ENCODE data around the gene TNRC6A.
"Not testable (repeated sequence)": the region's sequence is repeated elsewhere in the genome, so short reads cannot be mapped to it uniquely, and the experiment has no call there.

Gene TNRC6A

GRCh38 chr16:24749310-24749709, 19.9 kb downstream of the TNRC6A start:
- ChIA-PET POLR2A (interaction anchor here (0.5 kb wide), 1 partner anchor 47 kb away, joined by 3 read pairs; no protein-coding TSS in a partner anchor), CTCF (interaction anchor here (0.8 to 1.9 kb wide), 2 partner anchors 10 to 15 kb away, joined by 3 to 6 read pairs; no protein-coding TSS in a partner anchor)
- DNase-seq (ENCODE audit: extremely low spot score), result no peak
- TF ChIP-seq CTCF (IDR thresholded peaks at IDR 0.05; ENCODE audit: control extremely low read depth, extremely low read depth, low read depth, missing control alignments), result no peak

DNA sequence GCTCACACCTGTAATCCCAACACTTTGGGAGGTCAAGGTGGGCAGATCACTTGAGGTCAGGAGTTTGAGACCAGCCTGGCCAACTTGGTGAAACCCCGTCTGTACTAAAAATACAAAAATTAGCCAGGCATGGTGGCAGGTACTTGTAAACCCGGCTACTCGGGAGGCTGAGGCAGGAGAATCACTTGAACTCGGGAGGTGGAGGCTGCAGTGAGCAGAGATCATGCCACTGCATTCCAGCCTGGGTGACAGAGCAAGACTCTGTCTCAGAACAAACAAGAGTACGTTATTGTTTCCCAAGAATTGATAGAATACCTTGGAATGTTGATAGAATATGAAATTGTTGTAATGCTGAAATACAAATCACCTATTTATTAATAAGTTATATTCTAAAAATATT, 20.4 kb downstream of the TNRC6A start:
- ChIA-PET CTCF (interaction anchor here (0.6 to 1.9 kb wide), 4 partner anchors 8 to 17 kb away, joined by 3 to 6 read pairs (median 4); no protein-coding TSS in a partner anchor), POLR2A (interaction anchor here (0.5 kb wide), 1 partner anchor 48 kb away, joined by 3 read pairs; no protein-coding TSS in a partner anchor)
- DNase-seq (ENCODE audit: extremely low spot score), result not testable (repeated sequence)

GRCh38 chr16:24753000-24753399, 23.5 kb downstream of the TNRC6A start:
- POLR2A ChIA-PET, result no interaction called here
- no peak for DNase-seq (ENCODE audit: extremely low spot score)
- CTCF ChIA-PET, result interaction anchor here (0.9 to 1.2 kb wide), 2 partner anchors 8 to 21 kb away, joined by 3 read pairs; no protein-coding TSS in a partner anchor
- TF ChIP-seq CTCF (IDR thresholded peaks at IDR 0.05; ENCODE audit: control extremely low read depth, extremely low read depth, low read depth, missing control alignments), result no peak

DNA sequence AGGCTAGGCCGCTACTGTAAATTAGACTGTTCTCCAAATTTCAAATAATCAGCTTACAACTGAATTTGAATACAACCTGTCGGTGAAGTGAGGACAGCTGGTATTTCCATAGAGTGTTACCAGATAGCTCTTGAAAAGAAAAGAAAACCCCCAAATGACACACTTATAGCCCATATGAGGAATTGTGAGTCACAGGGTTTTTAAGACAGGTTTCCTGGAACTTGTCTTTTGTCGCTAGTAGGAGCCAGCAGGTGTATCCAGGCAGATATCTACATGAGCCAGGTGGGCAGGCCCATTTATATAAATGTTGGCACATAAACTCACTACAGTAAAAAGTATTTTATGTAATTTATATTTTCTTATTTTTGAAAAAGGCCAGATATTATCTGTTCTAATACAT, 24.0 kb downstream of the TNRC6A start:
- ChIA-PET POLR2A (no interaction called here), CTCF (interaction anchor here (0.9 to 1.2 kb wide), 2 partner anchors 8 to 21 kb away, joined by 3 read pairs; no protein-coding TSS in a partner anchor)
- no peak for DNase-seq (ENCODE audit: extremely low spot score)
- no peak for TF ChIP-seq CTCF (IDR thresholded peaks at IDR 0.05; ENCODE audit: control extremely low read depth, extremely low read depth, low read depth, missing control alignments)

DNA sequence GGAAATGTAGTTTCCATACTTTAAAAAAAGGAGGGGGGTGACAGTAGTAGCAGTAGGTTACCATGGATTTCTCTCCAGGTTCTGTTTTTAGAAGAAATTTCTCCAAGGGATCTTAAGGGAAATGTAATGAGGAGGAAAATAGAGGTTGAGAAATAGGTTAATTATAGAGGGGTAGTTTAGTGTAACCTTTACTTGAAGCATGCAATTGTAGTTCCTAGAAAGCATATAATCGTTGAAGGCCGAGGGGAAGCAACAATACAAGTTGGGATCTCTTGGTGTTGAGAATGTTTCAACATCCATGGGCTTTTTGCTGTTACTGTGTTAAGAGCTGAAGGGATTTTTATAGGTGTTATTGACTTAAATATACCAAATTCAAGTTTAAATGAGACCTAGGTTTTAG, 25.1 kb downstream of the TNRC6A start:
- no peak for TF ChIP-seq CTCF (IDR thresholded peaks at IDR 0.05; ENCODE audit: control extremely low read depth, extremely low read depth, low read depth, missing control alignments)
- ChIA-PET POLR2A (no interaction called here), CTCF (interaction anchor here (1.0 to 1.8 kb wide), 3 partner anchors 9 to 237 kb away, joined by 3 to 11 read pairs (median 3); no protein-coding TSS in a partner anchor)
- no peak for DNase-seq (ENCODE audit: extremely low spot score)

DNA sequence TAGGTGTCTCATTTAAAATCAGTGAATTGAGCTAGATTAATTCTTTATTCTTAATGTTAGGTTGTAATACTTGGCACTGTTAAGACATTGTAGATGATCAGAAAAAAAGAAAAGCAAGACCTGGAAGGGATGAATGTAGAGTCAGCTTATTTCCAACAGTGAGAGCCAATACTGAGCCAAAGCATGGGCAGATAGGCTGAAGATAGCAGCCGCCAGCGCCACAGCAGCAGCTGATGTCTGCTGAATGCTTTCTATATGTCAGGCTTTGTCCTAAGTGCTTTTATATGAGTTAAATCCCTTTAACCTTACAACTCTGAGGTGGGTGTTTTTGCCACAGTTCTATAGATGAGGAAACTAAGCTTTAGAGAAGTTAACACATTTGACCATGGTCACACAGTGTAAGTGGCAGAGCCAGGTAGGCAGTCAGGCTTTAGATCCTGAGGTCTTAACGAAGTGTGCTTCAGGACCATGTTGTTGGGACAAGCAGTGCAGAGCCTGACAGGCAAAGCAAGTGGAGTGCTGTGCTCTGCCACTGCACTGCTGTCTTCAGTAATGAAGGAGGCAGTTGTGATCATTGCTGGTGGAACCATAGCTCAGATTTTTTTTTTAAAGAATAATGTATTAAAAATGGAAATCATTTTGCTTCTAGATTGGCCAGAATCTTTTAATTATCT, 25.9 kb downstream of the TNRC6A start:
- no peak for DNase-seq (ENCODE audit: extremely low spot score)
- CTCF ChIA-PET, result interaction anchor here (1.0 to 1.8 kb wide), 4 partner anchors 10 to 238 kb away, joined by 3 to 11 read pairs (median 3); no protein-coding TSS in a partner anchor
- TF ChIP-seq CTCF (IDR thresholded peaks at IDR 0.05; ENCODE audit: control extremely low read depth, extremely low read depth, low read depth, missing control alignments), result no peak
- POLR2A ChIA-PET, result no interaction called here

GRCh38 chr16:24758373-24758772, 28.9 kb downstream of the TNRC6A start:
- no peak for TF ChIP-seq CTCF (IDR thresholded peaks at IDR 0.05; ENCODE audit: control extremely low read depth, extremely low read depth, low read depth, missing control alignments)
- DNase-seq (ENCODE audit: extremely low spot score), result no peak
- CTCF ChIA-PET, result interaction anchor here (1.1 to 1.6 kb wide), 2 partner anchors 8 to 14 kb away, joined by 3 to 6 read pairs; no protein-coding TSS in a partner anchor
- POLR2A ChIA-PET, result no interaction called here
